HCT116 (cell line): ENCODE results near the gene LDLRAD4. TPM values are rescaled to one million over a fixed set of nuclear protein-coding genes. Genes with fewer than 3 reads are reported as not detected.

Source experiments
- ATAC-seq: fragments of 200-7000 bp; cut with Tn5 transposase; 2 replicates; pipeline ENCODE4 v1.9.1; 2020; ENCODE audit warnings: mild to moderate bottlenecking, moderate library complexity
- BruUV-seq: library from RNA; stranded (reverse); fragments of 400-500 nt; replicated peaks from 2 replicates; lab custom pipeline; 2021; lab: Mats Ljungman, UMichigan
- CTCF ChIA-PET: fragments of 300-600 bp; sonication (Branson Sonifier 250); formaldehyde crosslinking; loops from one replicate; lab custom pipeline; 2021; ENCODE audit warnings: antibody characterized with exemption; lab: Charles Lee
- POLR2A ChIA-PET: fragments of 300-600, 350-600 bp; sonication (Branson Sonifier 250); formaldehyde crosslinking; loops from one replicate; lab custom pipeline; 2021; ENCODE audit warnings: antibody characterized with exemption; lab: Charles Lee
- RAD21 ChIA-PET, 2 experiments: fragments of 300-600 bp; sonication (Branson Sonifier 250); formaldehyde crosslinking; loops; one replicate each; lab custom pipeline; 2023; ENCODE audit warnings: low total read pairs in 2 of 2; ENCODE audit not compliant: uncharacterized antibody in 2 of 2, unreplicated experiment in 2 of 2, low non-redundant PET in 1 of 2; lab: Charles Lee
- DNase-seq: peaks from one replicate; pipeline ENCODE4 v3.0.0-alpha.2; 2010; ENCODE audit warnings: low read depth, low spot score
- H2AFZ ChIP-seq: fragments of 200-600 bp; shearing (Covaris generic), sonication (generic); 2 replicates; pipeline ENCODE4 v1.6.1; 2017; ENCODE audit warnings: low read depth, mixed run types, mixed read lengths, antibody characterized with exemption, low read length; ENCODE audit not compliant: poor library complexity, severe bottlenecking
- H3K27ac ChIP-seq: 2 replicates; pipeline ENCODE4 v1.5.1; 2012; ENCODE audit warnings: low read depth, low read length
- H3K27me3 ChIP-seq: fragments of 200-600 bp; sonication (generic); 2 replicates; pipeline ENCODE4 v1.6.1; 2016; ENCODE audit warnings: mixed run types, low read length, mixed read lengths; ENCODE audit not compliant: insufficient read depth
- H3K36me3 ChIP-seq, 2 experiments: fragments of 200-500 bp in 1 of 2; fragments of 200-600 bp in 1 of 2; sonication (Bioruptor generic) in 1 of 2; sonication (generic) in 1 of 2; 2 replicates each; pipeline versions ENCODE4 v1.5.1 to v1.6.1; 2014 to 2016; ENCODE audit warnings: low read length in 2 of 2, inconsistent platforms in 1 of 2, mixed read lengths in 1 of 2, mixed run types in 1 of 2; ENCODE audit not compliant: insufficient read depth in 2 of 2, control insufficient read depth in 1 of 2
- H3K4me1 ChIP-seq, 2 experiments: fragments of 200-600 bp in 1 of 2; sonication (generic) in 1 of 2; 2 replicates each; pipeline versions ENCODE4 v1.5.1 to v1.6.1; 2012 to 2017; ENCODE audit warnings: low read length in 2 of 2, inconsistent platforms in 1 of 2, mild to moderate bottlenecking in 1 of 2, mixed read lengths in 1 of 2, mixed run types in 1 of 2, moderate library complexity in 1 of 2; ENCODE audit not compliant: insufficient read depth in 2 of 2, control insufficient read depth in 1 of 2
- H3K4me2 ChIP-seq: fragments of 200-600 bp; sonication (generic); 2 replicates; pipeline ENCODE4 v1.6.1; 2017; ENCODE audit warnings: mixed run types, low read length, mixed read lengths
- H3K4me3 ChIP-seq, 2 experiments: fragments of 200-600 bp in 1 of 2; sonication (generic) in 1 of 2; replicated peaks in 1 of 2; 2 replicates each; pipeline ENCODE4 v1.5.1; 2011 to 2016; ENCODE audit warnings: low read length in 2 of 2, control low read depth in 1 of 2, low read depth in 1 of 2, mild to moderate bottlenecking in 1 of 2, mixed read lengths in 1 of 2, mixed run types in 1 of 2
- H3K79me2 ChIP-seq: fragments of 200-600 bp; sonication (generic); 2 replicates; pipeline ENCODE4 v1.6.1; 2017; ENCODE audit warnings: mild to moderate bottlenecking, mixed run types, low read length, moderate library complexity, mixed read lengths; ENCODE audit not compliant: insufficient read depth
- H3K9ac ChIP-seq: fragments of 200-600 bp; sonication (generic); 2 replicates; pipeline ENCODE4 v1.6.1; 2016; ENCODE audit warnings: low read length, mixed read lengths
- H3K9me2 ChIP-seq: fragments of 200-600 bp; sonication (generic), shearing (Covaris generic); 2 replicates; pipeline ENCODE4 v1.6.1; 2017; ENCODE audit warnings: mixed run types, mild to moderate bottlenecking, moderate library complexity; ENCODE audit not compliant: insufficient read depth
- H3K9me3 ChIP-seq, 2 experiments: fragments of 200-500 bp in 1 of 2; fragments of 200-600 bp in 1 of 2; sonication (Bioruptor generic) in 1 of 2; sonication (generic) in 1 of 2; 2 replicates each; pipeline ENCODE4 v1.6.1; 2014 to 2017; ENCODE audit warnings: low read length in 2 of 2, mixed read lengths in 2 of 2, inconsistent platforms in 1 of 2, low read depth in 1 of 2, mild to moderate bottlenecking in 1 of 2, mixed run types in 1 of 2, moderate library complexity in 1 of 2; ENCODE audit not compliant: control insufficient read depth in 1 of 2, insufficient read depth in 1 of 2
- H4K20me1 ChIP-seq: fragments of 200-600 bp; sonication (generic), shearing (Covaris generic); 2 replicates; pipeline ENCODE4 v1.6.1; 2017; ENCODE audit warnings: mixed run types, mild to moderate bottlenecking, moderate library complexity; ENCODE audit not compliant: insufficient read depth
- CBX3 ChIP-seq: IDR thresholded peaks from 2 replicates; pipeline ENCODE4 v1.6.1; 2012; ENCODE audit warnings: low read depth
- CEBPB ChIP-seq: IDR thresholded peaks from 2 replicates; pipeline ENCODE4 v1.6.1; 2012; ENCODE audit warnings: low read depth
- ELF1 ChIP-seq: IDR thresholded peaks from 2 replicates; pipeline ENCODE4 v1.6.1; 2012; ENCODE audit warnings: low read depth, borderline replicate concordance
- FOSL1 ChIP-seq: IDR thresholded peaks from 2 replicates; pipeline ENCODE4 v1.6.1; 2012; ENCODE audit warnings: low read depth
- JUND ChIP-seq: IDR thresholded peaks from 2 replicates; pipeline ENCODE4 v1.6.1; 2012
- RAD21 ChIP-seq: IDR thresholded peaks from 2 replicates; pipeline ENCODE4 v1.6.1; 2012; ENCODE audit warnings: low read depth, mild to moderate bottlenecking
- TCF7L2 ChIP-seq: IDR thresholded peaks from 2 replicates; pipeline ENCODE4 v1.7.0; 2011; ENCODE audit warnings: borderline replicate concordance, inconsistent platforms; ENCODE audit not compliant: insufficient read depth, insufficient read length; ENCODE audit errors: extremely low read depth
- YY1 ChIP-seq: IDR thresholded peaks from 2 replicates; pipeline ENCODE4 v1.6.1; 2011; ENCODE audit warnings: low read length, low read depth, moderate library complexity, mild to moderate bottlenecking; ENCODE audit not compliant: insufficient replicate concordance; ENCODE audit errors: extremely low read depth
- ZFX ChIP-seq: fragments of 450-650 bp; IDR thresholded peaks from 2 replicates; pipeline ENCODE4 v1.6.1; 2017
- ZNF274 ChIP-seq: fragments of 200-500 bp; sonication (Bioruptor generic); IDR thresholded peaks from 2 replicates; pipeline ENCODE4 v1.6.1; 2014; ENCODE audit warnings: mild to moderate bottlenecking, low read depth, low read length, inconsistent platforms
- intact Hi-C: fragments of 100-400 bp; cut with micrococcal nuclease; formaldehyde crosslinking; loops from 2 replicates; pipeline ENCODE4 v1.10.0; 2022
- total RNA-seq: library from RNA; stranded (reverse); gene quantifications from one replicate; pipeline ENCODE4 v1.2.1, GENCODE V29; 2021; ENCODE audit not compliant: unreplicated experiment
- TF ChIP-seq, protein P1 (sequence below): IDR thresholded peaks from 2 replicates; pipeline ENCODE4 v1.6.1; 2011; ENCODE audit warnings: mild to moderate bottlenecking, low read length, moderate library complexity; ENCODE audit not compliant: insufficient replicate concordance; ENCODE audit errors: extremely low read depth
- TF ChIP-seq, protein P2 (sequence below): IDR thresholded peaks from 2 replicates; pipeline ENCODE4 v1.6.1; 2012

LDLRAD4 gene
- total RNA-seq, 1 experiment from 2014 or later: 1.2 TPM

DNA sequence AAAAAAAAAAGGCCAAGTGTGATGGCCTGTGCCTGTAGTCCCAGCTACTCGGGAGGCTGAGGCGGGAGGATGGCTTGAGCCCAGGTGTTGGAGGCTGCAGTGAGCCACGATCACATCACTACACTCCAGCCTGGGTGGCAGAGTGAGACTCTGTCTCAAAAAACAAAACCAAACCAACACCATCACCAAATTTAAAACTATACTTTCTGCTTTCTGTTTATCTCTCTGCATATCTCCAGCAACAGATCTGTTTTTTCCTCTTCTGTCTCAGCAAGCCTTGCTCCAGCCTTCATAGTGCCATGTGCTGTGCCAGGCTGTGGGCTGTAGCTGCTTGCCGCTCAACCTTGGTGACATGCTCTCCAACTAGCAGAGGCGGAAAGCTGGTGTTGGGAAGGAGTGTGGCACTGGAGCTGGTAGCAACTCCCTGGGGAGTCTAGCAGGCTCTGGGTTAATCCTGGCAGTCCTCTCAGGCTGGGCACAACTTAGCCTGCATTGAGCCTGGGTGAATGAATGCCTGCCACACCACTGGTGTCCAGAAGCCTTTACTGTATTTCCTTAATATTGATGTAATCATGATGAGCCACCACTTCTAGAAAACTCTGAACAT, 204.1 kb downstream of the LDLRAD4 start:
- ChIA-PET RAD21 (no interaction called here), POLR2A (no interaction called here)

More for the DNA sequence above, 204.1 kb downstream of the LDLRAD4 start:
- H3K4me2 ChIP-seq: no peak overlapping the region
- H3K9ac ChIP-seq: no peak overlapping the region
- H3K27me3 ChIP-seq: no peaks in the 10 kb centered on the region
- ATAC-seq (no peak), DNase-seq (no peak)
- no TSS peak for BruUV-seq
- no peak for TF ChIP-seq TCF7L2
- TF ChIP-seq ELF1: no peak
- TF ChIP-seq YY1: no peak
- TF ChIP-seq ZFX: no peak
- TF ChIP-seq, protein P1, sequence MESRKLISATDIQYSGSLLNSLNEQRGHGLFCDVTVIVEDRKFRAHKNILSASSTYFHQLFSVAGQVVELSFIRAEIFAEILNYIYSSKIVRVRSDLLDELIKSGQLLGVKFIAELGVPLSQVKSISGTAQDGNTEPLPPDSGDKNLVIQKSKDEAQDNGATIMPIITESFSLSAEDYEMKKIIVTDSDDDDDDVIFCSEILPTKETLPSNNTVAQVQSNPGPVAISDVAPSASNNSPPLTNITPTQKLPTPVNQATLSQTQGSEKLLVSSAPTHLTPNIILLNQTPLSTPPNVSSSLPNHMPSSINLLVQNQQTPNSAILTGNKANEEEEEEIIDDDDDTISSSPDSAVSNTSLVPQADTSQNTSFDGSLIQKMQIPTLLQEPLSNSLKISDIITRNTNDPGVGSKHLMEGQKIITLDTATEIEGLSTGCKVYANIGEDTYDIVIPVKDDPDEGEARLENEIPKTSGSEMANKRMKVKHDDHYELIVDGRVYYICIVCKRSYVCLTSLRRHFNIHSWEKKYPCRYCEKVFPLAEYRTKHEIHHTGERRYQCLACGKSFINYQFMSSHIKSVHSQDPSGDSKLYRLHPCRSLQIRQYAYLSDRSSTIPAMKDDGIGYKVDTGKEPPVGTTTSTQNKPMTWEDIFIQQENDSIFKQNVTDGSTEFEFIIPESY: no peak
- TF ChIP-seq, protein P2, sequence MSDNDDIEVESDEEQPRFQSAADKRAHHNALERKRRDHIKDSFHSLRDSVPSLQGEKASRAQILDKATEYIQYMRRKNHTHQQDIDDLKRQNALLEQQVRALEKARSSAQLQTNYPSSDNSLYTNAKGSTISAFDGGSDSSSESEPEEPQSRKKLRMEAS: no peak
- TF ChIP-seq ZNF274: no peak
- TF ChIP-seq JUND: no peak
- no peak for TF ChIP-seq FOSL1
- TF ChIP-seq CBX3: no peak
- no peak for TF ChIP-seq RAD21
- TF ChIP-seq CEBPB: no peak
- H3K4me3 ChIP-seq: no peak overlapping the region
- CTCF ChIA-PET: no interaction called here
- H3K4me1 ChIP-seq: peaks cover 0 to 2% of the 10 kb centered on the region in 2 experiments; a peak in 1 of 4 replicates
- H3K27ac ChIP-seq: no peak overlapping the region
- no peak overlapping the region for H2AFZ ChIP-seq
- intact Hi-C loops: no loop called here
- no peaks in the 10 kb centered on the region for H3K79me2 ChIP-seq
- no peaks in the 10 kb centered on the region for H3K9me3 ChIP-seq
- no peaks in the 10 kb centered on the region for H3K36me3 ChIP-seq
- no peaks in the 10 kb centered on the region for H3K9me2 ChIP-seq
- no peaks in the 10 kb centered on the region for H4K20me1 ChIP-seq
